Activated CD8-positive, alpha-beta memory T cell treated with anti-CD3 and anti-CD28 coated beads for 24 hours (primary cell): ENCODE results near the gene TRIM37.
"Not testable (repeated sequence)": the region's sequence is repeated elsewhere in the genome, so short reads cannot be mapped to it uniquely, and the experiment has no call there.

Source experiments
- DNase-seq: peaks from one replicate; pipeline ENCODE4 v3.0.0-alpha.2; 2020

Gene TRIM37

DNA sequence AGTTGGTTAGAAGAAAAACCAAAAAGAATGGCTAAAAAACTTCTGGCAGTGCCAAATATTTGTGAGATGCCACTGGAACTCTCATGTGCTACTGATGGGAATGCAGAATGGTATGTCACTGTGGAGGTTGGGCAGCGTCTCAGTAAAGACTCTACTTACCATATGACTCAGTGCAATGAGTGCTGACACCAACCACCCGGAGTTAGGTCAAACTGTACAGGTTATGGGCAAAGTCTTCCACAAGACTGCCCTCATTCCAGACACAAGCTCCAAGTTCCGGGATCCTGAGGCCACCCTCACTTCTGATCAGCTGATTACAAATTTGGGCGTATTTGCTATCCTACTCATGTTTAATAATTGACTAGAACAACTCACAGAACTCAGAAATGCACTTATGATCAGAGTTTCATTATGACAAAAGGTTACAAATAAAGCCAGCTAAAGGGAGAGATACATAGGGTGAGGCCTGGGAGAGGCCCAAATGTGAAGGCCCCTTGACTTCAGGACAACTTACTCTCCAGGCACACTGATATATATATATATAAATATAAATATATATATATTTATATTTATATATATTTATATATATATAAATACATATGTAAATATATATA is 114.9 kb downstream of the TRIM37 start:
- DNase-seq, result no peak

- no peak for DNase-seq
Observed at GRCh38 chr17:58989629-58990028, 117.1 kb downstream of the TRIM37 start.

DNA sequence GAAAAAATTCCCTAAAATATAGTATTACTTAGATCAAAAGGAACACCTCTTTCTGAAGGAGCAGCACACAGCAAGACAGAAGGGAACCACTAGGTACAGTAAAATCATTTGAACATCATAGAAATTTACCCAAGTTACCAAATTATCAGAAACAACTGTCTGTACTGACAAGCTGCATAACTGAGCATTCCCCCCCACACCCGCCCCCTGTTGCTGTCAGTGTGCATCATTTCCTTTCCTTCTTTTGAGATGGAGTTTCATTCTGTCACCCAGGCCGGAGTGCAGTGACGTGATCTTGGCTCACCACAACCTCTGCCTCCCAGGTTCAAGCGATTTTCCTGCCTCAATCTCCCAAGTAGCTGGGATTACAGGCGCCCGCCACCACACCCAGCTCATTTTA is 120.7 kb downstream of the TRIM37 start:
- DNase-seq, result no peak

DNA sequence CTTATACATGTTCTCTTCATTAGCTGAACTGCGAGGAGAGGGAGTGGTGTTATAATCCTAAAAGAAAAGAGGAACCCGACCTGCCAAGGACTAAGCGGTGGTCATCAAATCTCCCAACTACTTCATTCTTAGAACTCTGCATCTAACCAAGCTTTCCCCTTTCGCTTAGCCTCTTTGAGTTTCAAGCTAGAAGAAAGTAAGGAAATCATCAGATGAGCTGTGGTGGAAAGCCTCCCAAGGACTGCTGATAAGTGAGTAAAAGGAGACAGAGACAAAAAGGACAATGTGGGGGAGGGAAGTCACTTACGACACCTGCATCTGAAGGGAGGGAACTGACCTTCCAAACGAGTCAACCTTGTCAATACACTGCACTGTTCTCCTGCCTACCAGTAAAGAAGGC is 121.3 kb downstream of the TRIM37 start:
- DNase-seq, result no peak

DNA sequence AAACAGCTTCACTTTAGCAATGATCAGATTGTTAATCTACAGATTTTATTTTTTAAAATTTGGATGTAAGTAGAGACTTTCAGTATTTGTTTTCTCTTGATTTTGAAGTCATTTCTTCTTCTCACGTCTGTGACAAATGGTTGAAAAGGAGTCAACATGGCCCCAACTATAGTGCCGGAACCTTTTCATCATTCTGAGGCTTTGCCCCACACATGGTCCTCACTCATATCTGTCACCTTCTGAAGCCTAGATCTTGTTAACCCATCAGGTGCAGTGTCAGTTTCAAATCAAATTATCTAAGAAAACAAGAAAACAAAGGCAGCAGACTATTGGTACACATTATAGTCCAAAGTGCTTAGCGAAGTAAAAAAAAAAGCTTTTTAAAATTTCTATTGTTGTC is 124.1 kb downstream of the TRIM37 start:
- no peak for DNase-seq

GRCh38 chr17:58980706-58981481 is 125.8 kb downstream of the TRIM37 start:
- no peak for DNase-seq

- DNase-seq, result no peak
Observed at GRCh38 chr17:58976541-58976940, 130.1 kb downstream of the TRIM37 start.

- DNase-seq, result no peak
Observed at GRCh38 chr17:58974354-58974753, 132.3 kb downstream of the TRIM37 start.

- no peak for DNase-seq
Observed at GRCh38 chr17:58970609-58971450, 135.8 kb downstream of the TRIM37 start.

- no peak for DNase-seq
Observed at GRCh38 chr17:58969612-58970011, 137.1 kb downstream of the TRIM37 start.

GRCh38 chr17:58969156-58969555 is 137.5 kb downstream of the TRIM37 start:
- no peak for DNase-seq

GRCh38 chr17:58968426-58969061 is 138.1 kb downstream of the TRIM37 start:
- DNase-seq, result no peak

DNA sequence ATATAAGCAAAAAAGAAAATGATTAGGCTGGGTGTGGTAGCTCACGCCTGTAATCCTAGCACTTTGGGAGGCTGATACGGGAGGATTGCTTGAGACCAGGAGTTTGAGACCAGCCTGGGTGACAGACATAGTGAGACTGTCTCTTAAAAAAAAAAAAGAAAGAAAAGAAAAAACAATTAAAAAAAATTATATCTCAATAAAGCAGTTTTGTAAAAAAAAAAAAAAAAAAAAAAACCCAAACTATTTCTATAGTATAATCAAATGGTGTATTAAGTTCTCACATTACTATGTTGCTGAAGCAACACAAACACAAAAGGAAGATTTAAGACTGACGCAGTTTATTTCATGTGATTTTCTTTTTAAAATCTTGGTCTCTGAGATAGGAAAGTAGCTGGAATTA is 140.5 kb downstream of the TRIM37 start:
- DNase-seq, result no peak

GRCh38 chr17:58965221-58965620 is 141.5 kb downstream of the TRIM37 start:
- no peak for DNase-seq

DNA sequence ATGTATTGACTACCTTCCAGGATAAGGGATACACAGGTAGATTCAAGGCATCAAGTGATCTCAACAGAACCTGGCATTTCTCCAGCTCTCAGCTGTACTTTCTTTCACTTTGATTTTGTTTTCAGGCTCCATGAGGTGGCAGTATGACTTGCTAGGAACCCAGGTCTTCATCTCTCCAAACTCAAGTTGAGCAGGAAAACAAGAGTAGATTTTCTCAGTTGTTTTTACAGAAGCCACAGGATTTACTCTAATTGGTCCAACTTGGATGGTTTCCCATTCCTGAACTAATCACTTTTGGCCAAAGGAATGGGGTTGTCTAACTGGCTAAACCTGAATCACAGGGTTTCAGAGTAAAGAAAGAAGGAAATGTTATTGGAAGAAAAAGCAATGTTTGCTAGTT is 146.6 kb downstream of the TRIM37 start:
- no peak for DNase-seq

DNA sequence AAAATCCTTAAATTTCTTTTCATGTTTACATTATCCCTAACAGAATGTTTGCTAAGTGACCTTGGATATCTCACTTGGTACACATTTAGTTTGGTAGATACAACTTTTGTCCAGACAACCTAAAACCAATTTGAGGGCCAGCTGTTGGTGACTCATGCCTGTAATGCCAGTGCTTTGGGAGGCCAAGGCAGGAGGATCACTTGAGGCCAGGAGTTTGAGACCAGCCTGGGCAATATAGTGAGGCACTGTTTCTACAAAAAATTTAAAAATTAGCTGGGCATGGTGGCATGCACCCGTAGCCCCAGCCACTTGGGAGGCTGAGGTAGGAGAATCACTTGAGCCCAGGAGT is 149.0 kb downstream of the TRIM37 start:
- DNase-seq, result not testable (repeated sequence)

GRCh38 chr17:58956997-58957724 is 149.5 kb downstream of the TRIM37 start:
- no peak for DNase-seq

DNA sequence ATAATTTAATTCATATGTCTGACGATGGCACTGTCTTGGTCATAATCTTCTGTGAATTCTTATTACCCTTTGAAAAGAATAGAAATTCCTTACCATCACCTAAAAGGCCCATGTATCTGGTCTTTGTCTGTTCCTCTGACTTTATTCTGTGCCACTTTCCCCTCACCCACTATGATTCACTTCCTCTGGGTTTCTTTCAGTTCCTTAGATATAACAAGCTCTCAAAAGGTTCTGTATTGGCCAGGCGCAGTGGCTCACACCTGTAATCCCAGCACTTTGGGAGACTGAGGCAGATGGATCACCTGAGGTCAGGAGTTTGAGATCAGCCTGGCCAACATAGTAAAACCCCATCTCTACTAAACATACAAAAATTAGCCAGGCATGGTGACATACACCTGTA is 152.3 kb downstream of the TRIM37 start:
- not testable (repeated sequence) for DNase-seq

DNA sequence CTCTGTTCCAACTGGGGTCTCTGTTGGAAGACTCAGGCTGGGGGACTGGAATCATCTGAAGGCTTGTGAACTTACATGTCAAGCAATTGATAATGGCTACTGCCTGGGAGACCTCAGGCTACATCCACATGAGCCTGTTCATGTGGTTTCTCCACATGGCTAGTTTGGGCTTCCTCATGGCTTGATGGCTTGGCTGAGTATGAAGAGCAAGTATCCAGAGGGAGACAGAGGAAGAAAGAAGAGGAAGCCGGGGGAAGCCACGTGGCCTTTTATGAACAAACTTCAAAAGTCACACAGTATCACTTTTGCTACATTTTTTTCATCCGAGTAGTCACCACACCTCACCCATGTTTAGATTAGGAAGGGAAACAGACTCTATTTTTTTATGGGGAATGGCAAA is 158.9 kb downstream of the TRIM37 start:
- no peak for DNase-seq

- no peak for DNase-seq
Observed at GRCh38 chr17:58947411-58947810, 159.3 kb downstream of the TRIM37 start.

DNA sequence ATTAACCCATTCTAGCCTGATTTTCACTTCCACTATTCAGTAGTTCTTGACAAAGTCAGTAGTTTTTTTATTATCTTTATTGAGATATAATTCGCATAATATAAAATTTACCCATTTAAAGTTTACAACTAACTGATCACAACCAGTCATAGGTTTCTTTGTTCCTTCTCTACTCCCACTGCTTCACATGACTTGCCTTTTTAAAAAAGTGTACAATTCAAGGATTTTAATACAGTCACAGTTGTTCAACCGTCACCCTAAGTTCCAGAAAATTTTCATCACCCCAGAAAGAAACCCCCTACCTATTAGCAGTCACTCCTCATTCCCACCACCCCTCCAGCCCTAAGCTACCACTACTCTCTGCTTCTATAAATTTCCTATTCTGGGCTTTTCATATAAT is 162.5 kb downstream of the TRIM37 start:
- DNase-seq, result no peak

DNA sequence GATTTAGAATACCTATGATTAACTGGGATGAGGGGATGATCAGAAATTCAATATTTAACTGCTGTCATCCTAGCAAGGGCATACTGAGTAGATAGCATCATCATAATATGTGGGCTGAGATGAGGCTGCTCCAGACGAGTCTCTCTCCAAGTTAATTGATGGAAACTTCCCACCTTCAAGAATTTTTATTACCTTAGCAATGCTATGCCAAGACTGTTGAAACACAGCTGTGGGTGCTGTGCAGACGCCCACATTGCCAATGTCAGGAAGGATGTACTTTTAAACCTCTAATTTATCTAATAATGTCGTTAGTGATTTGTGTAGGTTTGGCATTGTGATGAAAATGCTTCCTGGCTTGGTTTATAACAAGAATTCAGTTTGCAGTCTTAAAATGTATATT is 170.4 kb downstream of the TRIM37 start:
- DNase-seq, result no peak

- DNase-seq, result no peak
Observed at GRCh38 chr17:58932956-58933355, 173.7 kb downstream of the TRIM37 start.
